ENCODE results near the gene SEC24B. TPM values are rescaled to one million over a fixed set of nuclear protein-coding genes. Genes with fewer than 3 reads are reported as not detected.
"Not testable (repeated sequence)": the region's sequence is repeated elsewhere in the genome, so short reads cannot be mapped to it uniquely, and the experiment has no call there.

The SEC24B gene
- total and polyA plus RNA-seq, 10 of the 15 experiments (the other 5 are each of a cell fraction or from before 2014, with no cell fraction given) = 6.4 to 43.2 (median 16.0) TPM

GRCh38 chr4:109579997-109580396, 146.4 kb downstream of the SEC24B start:
- DNase-seq (ENCODE audit: low read depth, low spot score); H3K27me3 ChIP-seq (replicated peaks in 1 of 2; ENCODE audit: control insufficient read depth in 2 of 2, insufficient read depth in 2 of 2, low read length in 1 of 2); H4K20me1 ChIP-seq (ENCODE audit: control insufficient read depth, insufficient read depth); H3K36me3 ChIP-seq (ENCODE audit: control insufficient read depth in 2 of 2, insufficient read depth in 2 of 2, low read length in 1 of 2); in situ Hi-C loops (cut with MboI); H3K79me2 ChIP-seq (ENCODE audit: control insufficient read depth, insufficient read depth, low read length); H2AFZ ChIP-seq (ENCODE audit: control insufficient read depth, low read depth, low read length); RAD21 ChIA-PET (ENCODE audit: unreplicated experiment); H3K9me3 ChIP-seq (replicated peaks; ENCODE audit: control insufficient read depth, insufficient read depth, low read length); CTCF ChIA-PET; intact Hi-C loops (cut with micrococcal nuclease; ENCODE audit: unreplicated experiment); H3K27ac ChIP-seq (ENCODE audit: control insufficient read depth, insufficient read depth); ATAC-seq; H3K4me1 ChIP-seq (ENCODE audit: control insufficient read depth, insufficient read depth, low read length); BruUV-seq (replicated peaks); H3K9ac ChIP-seq (ENCODE audit: control insufficient read depth, insufficient read depth, low read length); POLR2A ChIA-PET; SMC1A ChIA-PET (ENCODE audit: uncharacterized antibody, unreplicated experiment); H3K4me2 ChIP-seq (ENCODE audit: control insufficient read depth, insufficient read depth); FAIRE-seq; H3K4me3 ChIP-seq: not testable (repeated sequence)
- 100% methylated on average over 2 of the region's 5 CpGs for WGBS (ENCODE audit: insufficient coverage, insufficient replicate concordance, low lambda C conversion rate, missing lambda C conversion rate)

GRCh38 chr4:109588176-109588575, 154.6 kb downstream of the SEC24B start:
- Histone ChIP-seq H3K27me3 (replicated peaks in 1 of 2; ENCODE audit: control insufficient read depth in 2 of 2, insufficient read depth in 2 of 2, low read length in 1 of 2) (no peaks in the 10 kb centered on the region), H3K4me2 (ENCODE audit: control insufficient read depth, insufficient read depth) (peak overlapping the region; percentile 59; the same call in 1 of the 2 replicates), H3K36me3 (ENCODE audit: control insufficient read depth in 2 of 2, insufficient read depth in 2 of 2, low read length in 1 of 2) (no peaks in the 10 kb centered on the region), H4K20me1 (ENCODE audit: control insufficient read depth, insufficient read depth) (peaks cover 3% of the 10 kb centered on the region), H3K9me3 (replicated peaks; ENCODE audit: control insufficient read depth, insufficient read depth, low read length) (no peaks in the 10 kb centered on the region; the same call in 2 of the 3 replicates), H3K9ac (ENCODE audit: control insufficient read depth, insufficient read depth, low read length) (no peak overlapping the region), H3K4me1 (ENCODE audit: control insufficient read depth, insufficient read depth, low read length) (peaks cover 9% of the 10 kb centered on the region; the same call in 1 of the 2 replicates), H3K79me2 (ENCODE audit: control insufficient read depth, insufficient read depth, low read length) (no peaks in the 10 kb centered on the region), H3K27ac (ENCODE audit: control insufficient read depth, insufficient read depth) (no peak overlapping the region), H2AFZ (ENCODE audit: control insufficient read depth, low read depth, low read length) (no peak overlapping the region), H3K4me3 (peak overlapping the region; percentile 3; the same call in 1 of the 2 replicates)
- POLR2A ChIA-PET = no interaction called here
- BruUV-seq (replicated peaks) = no TSS peak
- peak; percentile 58 for DNase-seq (ENCODE audit: low read depth, low spot score)
- CTCF ChIA-PET = interaction anchor here (0.7 to 1.8 kb wide), 3 partner anchors 12 to 75 kb away, joined by 3 to 6 read pairs (median 3); no protein-coding TSS in a partner anchor
- intact Hi-C loops (cut with micrococcal nuclease; ENCODE audit: unreplicated experiment) = loop anchor here (2.0 kb wide), 1 partner anchor 27 kb away; the partner anchor contains the start of gene MCUB
- peak; percentile 100 for ATAC-seq
- SMC1A ChIA-PET (ENCODE audit: uncharacterized antibody, unreplicated experiment) = interaction anchor here (0.6 to 2.1 kb wide), 6 partner anchors 11 to 827 kb away, joined by 3 to 15 read pairs (median 4); partner anchors contain the start of gene MCUB
- RAD21 ChIA-PET (ENCODE audit: unreplicated experiment) = interaction anchor here (1.1 to 1.2 kb wide), 2 partner anchors 28 to 30 kb away, joined by 4 to 5 read pairs; partner anchors contain the start of gene MCUB
- FAIRE-seq = peak; percentile 47
- whole genome bisulfite sequencing (ENCODE audit: insufficient coverage, insufficient replicate concordance, low lambda C conversion rate, missing lambda C conversion rate) = 0% methylated on average over 4 of the region's 4 CpGs
- in situ Hi-C loops (cut with MboI) = no loop called here
- TF ChIP-seq KAT2A (conservative IDR thresholded peaks at IDR 0.05; ENCODE audit: control insufficient read depth, low read depth, low read length) (no peak), SRF (IDR thresholded peaks at IDR 0.05; ENCODE audit: low read depth in 2 of 2, low read length in 2 of 2) (no peak), NFIC (IDR thresholded peaks at IDR 0.05; ENCODE audit: low read depth, low read length) (0 out of 2 replicates have a peak, but pooled peaks have one; percentile 41), TBL1XR1 (IDR thresholded peaks at IDR 0.05; ENCODE audit: low read depth, low read length) (no peak), PAX5 (IDR thresholded peaks at IDR 0.05; ENCODE audit: borderline replicate concordance, low read depth, low read length) (peak; percentile 30; the same call in 1 of the 2 replicates), RCOR1 (conservative IDR thresholded peaks at IDR 0.05; ENCODE audit: low read depth, low read length) (no peak), SMAD1 (IDR thresholded peaks at IDR 0.05; ENCODE audit: low read depth, partially characterized antibody) (no peak), NBN (IDR thresholded peaks at IDR 0.05) (no peak), RUNX3 (IDR thresholded peaks at IDR 0.05; ENCODE audit: low read length) (peak; percentile 74), KLF5 (IDR thresholded peaks at IDR 0.05; ENCODE audit: partially characterized antibody) (no peak), POLR2AphosphoS5 (IDR thresholded peaks at IDR 0.05; ENCODE audit: low read length) (no peak), JUND (IDR thresholded peaks at IDR 0.05; ENCODE audit: low read depth, low read length) (no peak), BCL11A (IDR thresholded peaks at IDR 0.05; ENCODE audit: low read depth, low read length) (0 out of 2 replicates have a peak, but pooled peaks have one; percentile 5), TCF3 (IDR thresholded peaks at IDR 0.05; ENCODE audit: borderline replicate concordance, insufficient read depth, low read depth, low read length) (no peak), ESRRA (IDR thresholded peaks at IDR 0.05; ENCODE audit: low read length) (no peak), MLLT1 (IDR thresholded peaks at IDR 0.05) (no peak), CREM (IDR thresholded peaks at IDR 0.05; ENCODE audit: low read depth) (0 out of 2 replicates have a peak, but pooled peaks have one; percentile 16), POU2F2 (IDR thresholded peaks at IDR 0.05; ENCODE audit: borderline replicate concordance, low read depth, low read length) (peak; percentile 82; the same call in 2 of the 3 replicates)
